Vagina (tissue), 2 donors: Measurements from ENCODE around the gene FOXA3. TPM values are rescaled to one million over a fixed set of nuclear protein-coding genes. Genes with fewer than 3 reads are reported as not detected.

Source experiments
- DNase-seq, 2 donors: peaks; one replicate each; pipeline ENCODE4 v3.0.0-alpha.2; 2017; ENCODE audit errors: extremely low spot score in 2 of 2
- H3K27ac ChIP-seq: fragments of 200-600 bp; sonication (generic); one replicate; pipeline ENCODE4 v1.5.1; 2019
- H3K27me3 ChIP-seq: fragments of 200-600 bp; sonication (generic); one replicate; pipeline ENCODE4 v1.5.1; 2019
- H3K36me3 ChIP-seq, 2 donors: fragments of 200-600 bp; sonication (generic); one replicate each; pipeline ENCODE4 v1.5.1; 2017 to 2019
- H3K4me1 ChIP-seq: fragments of 200-600 bp; sonication (generic); one replicate; pipeline ENCODE4 v1.5.1; 2019
- H3K4me3 ChIP-seq, 2 donors: fragments of 200-600 bp; sonication (generic); 1 replicate in 1 of 2; 2 replicates in 1 of 2; pipeline ENCODE4 v1.5.1; 2016 to 2019
- H3K9me3 ChIP-seq: fragments of 200-600 bp; sonication (generic); one replicate; pipeline ENCODE4 v1.5.1; 2019
- POLR2A ChIP-seq, 2 donors: fragments of 450-650 bp; IDR thresholded peaks; one replicate each; pipeline ENCODE4 v1.6.1; 2017; ENCODE audit warnings: antibody characterized with exemption in 2 of 2, mild to moderate bottlenecking in 2 of 2, moderate library complexity in 2 of 2
- POLR2AphosphoS5 ChIP-seq, 2 donors: sonication (generic); formaldehyde crosslinking; IDR thresholded peaks; one replicate each; pipeline ENCODE4 v1.9.0; 2017; ENCODE audit warnings: antibody characterized with exemption in 2 of 2, mild to moderate bottlenecking in 2 of 2, low read depth in 1 of 2; ENCODE audit not compliant: insufficient read depth in 1 of 2
- intact Hi-C: fragments of 100-400 bp; cut with DNase I; formaldehyde crosslinking; loops from one replicate; pipeline ENCODE4 v1.15.1; 2023
- total RNA-seq: library from RNA; depleted of rRNA; stranded (reverse); fragments of >200 nt; gene quantifications from one replicate; pipeline ENCODE4 v1.2.3, GENCODE V29; 2016
- TF ChIP-seq, protein P1 (sequence below), 3 experiments: fragments of 450-650 bp in 2 of 3; fragments of 200-600 bp in 1 of 3; sonication (generic) in 1 of 3; IDR thresholded peaks; one replicate each; pipeline ENCODE4 v1.5.1; 2017 to 2019; ENCODE audit warnings: antibody characterized with exemption in 3 of 3, mild to moderate bottlenecking in 2 of 3, moderate library complexity in 2 of 3

FOXA3 gene
- total RNA-seq: not detected

GRCh38 chr19:45863840-45864628 is at the start of gene FOXA3:
TSS of gene FOXA3 (plus strand) at chr19:45864326. CDS start at chr19:45864457, 131 bp downstream.
- no peaks in the 10 kb centered on the region for H3K9me3 ChIP-seq
- TF ChIP-seq POLR2AphosphoS5 (IDR thresholded peaks at IDR 0.05; ENCODE audit: insufficient read depth in 1 of 2, low read depth in 1 of 2) (no peak), POLR2A (IDR thresholded peaks at IDR 0.05) (no peak)
- TF ChIP-seq, protein P1, sequence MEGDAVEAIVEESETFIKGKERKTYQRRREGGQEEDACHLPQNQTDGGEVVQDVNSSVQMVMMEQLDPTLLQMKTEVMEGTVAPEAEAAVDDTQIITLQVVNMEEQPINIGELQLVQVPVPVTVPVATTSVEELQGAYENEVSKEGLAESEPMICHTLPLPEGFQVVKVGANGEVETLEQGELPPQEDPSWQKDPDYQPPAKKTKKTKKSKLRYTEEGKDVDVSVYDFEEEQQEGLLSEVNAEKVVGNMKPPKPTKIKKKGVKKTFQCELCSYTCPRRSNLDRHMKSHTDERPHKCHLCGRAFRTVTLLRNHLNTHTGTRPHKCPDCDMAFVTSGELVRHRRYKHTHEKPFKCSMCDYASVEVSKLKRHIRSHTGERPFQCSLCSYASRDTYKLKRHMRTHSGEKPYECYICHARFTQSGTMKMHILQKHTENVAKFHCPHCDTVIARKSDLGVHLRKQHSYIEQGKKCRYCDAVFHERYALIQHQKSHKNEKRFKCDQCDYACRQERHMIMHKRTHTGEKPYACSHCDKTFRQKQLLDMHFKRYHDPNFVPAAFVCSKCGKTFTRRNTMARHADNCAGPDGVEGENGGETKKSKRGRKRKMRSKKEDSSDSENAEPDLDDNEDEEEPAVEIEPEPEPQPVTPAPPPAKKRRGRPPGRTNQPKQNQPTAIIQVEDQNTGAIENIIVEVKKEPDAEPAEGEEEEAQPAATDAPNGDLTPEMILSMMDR (IDR thresholded peaks at IDR 0.05): peak; percentile 28 to 40 (median 38)
- H3K4me1 ChIP-seq: peaks cover 33% of the 10 kb centered on the region
- peaks cover 0 to 4% of the 10 kb centered on the region in 2 donors for H3K36me3 ChIP-seq
- no peak within 1 kb of the TSS for H3K27ac ChIP-seq
- peak within 1 kb of the TSS; percentile 96 to 98 for H3K4me3 ChIP-seq
- peaks cover 10% of the 10 kb centered on the region for H3K27me3 ChIP-seq
- peak in 1 of 2 donors; percentile 82 for DNase-seq
- intact Hi-C loops: no loop called here

DNA sequence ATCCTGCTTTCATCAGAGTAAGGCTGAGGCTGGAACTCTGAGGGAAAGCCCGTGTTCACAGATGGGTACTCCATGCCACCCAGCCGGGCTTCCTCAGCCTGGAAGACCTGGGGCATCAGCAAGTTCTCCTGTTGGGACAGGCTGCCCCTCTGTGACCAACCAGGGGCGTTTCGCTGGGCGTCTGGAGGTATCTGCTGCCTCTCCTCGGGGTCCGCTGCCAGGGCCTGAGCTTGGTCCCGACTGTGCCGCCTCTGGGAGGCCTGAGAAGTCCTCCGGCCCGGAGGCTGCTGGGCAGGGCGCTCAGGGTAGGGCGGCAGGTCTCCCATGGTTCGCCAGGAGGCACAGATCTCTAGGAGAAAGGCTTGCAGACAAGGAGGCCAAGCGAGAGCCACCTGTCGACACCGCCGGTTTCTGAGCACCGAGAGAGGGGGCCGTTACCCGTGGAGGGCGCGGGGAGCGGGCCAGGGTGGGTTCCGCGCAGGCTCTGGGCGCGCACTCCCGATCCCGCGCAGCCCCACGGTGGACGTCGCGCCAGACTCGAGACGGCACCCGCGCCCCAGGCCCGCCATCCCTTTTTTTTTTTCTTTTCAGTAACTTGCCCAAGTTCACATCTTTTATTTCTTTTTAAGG is 49.2 kb upstream of the FOXA3 start, which contains the start of gene RSPH6A:
Gene RSPH6A (minus strand): TSS at position 458 of the 630 bp plus-strand sequence. CDS start 132 bp downstream, at position 326.
- H3K36me3 ChIP-seq: no peaks in the 10 kb centered on the region
- H3K4me3 ChIP-seq: peak within 1 kb of the TSS; percentile 43 to 49
- intact Hi-C loops: loop anchor here (10.0 kb wide), 2 partner anchors 70 to 200 kb away; partner anchors contain the start of gene IRF2BP1
- peak in 1 of 2 donors; percentile 79 for DNase-seq
- H3K27ac ChIP-seq: peak within 1 kb of the TSS; percentile 60
- TF ChIP-seq, protein P1 (IDR thresholded peaks at IDR 0.05): no peak
- no peak for TF ChIP-seq POLR2AphosphoS5 (IDR thresholded peaks at IDR 0.05; ENCODE audit: insufficient read depth in 1 of 2, low read depth in 1 of 2)
- H3K4me1 ChIP-seq: peaks cover 18% of the 10 kb centered on the region
- H3K27me3 ChIP-seq: no peaks in the 10 kb centered on the region
- H3K9me3 ChIP-seq: no peaks in the 10 kb centered on the region

- TF ChIP-seq POLR2A (IDR thresholded peaks at IDR 0.05): no peak
- TF ChIP-seq POLR2AphosphoS5 (IDR thresholded peaks at IDR 0.05; ENCODE audit: insufficient read depth in 1 of 2, low read depth in 1 of 2): no peak
- TF ChIP-seq, protein P1 (IDR thresholded peaks at IDR 0.05): no peak
- H3K27ac ChIP-seq: peak overlapping the region; percentile 60
These were observed 48.5 kb upstream of the FOXA3 start for GRCh38 chr19:45815481-45816216.

GRCh38 chr19:45816236-45817009 is 47.7 kb upstream of the FOXA3 start:
- peak overlapping the region; percentile 60 for H3K27ac ChIP-seq
- DNase-seq: peak in 1 of 2 donors; percentile 88
- H3K9me3 ChIP-seq: no peaks in the 10 kb centered on the region
- TF ChIP-seq POLR2AphosphoS5 (IDR thresholded peaks at IDR 0.05; ENCODE audit: insufficient read depth in 1 of 2, low read depth in 1 of 2) (no peak), POLR2A (IDR thresholded peaks at IDR 0.05) (no peak)
- TF ChIP-seq, protein P1 (IDR thresholded peaks at IDR 0.05): no peak
- H3K4me3 ChIP-seq: peak overlapping the region; percentile 43 to 49
- peaks cover 18% of the 10 kb centered on the region for H3K4me1 ChIP-seq
- intact Hi-C loops: loop anchor here (10.0 kb wide), 2 partner anchors 68 to 198 kb away; partner anchors contain the start of gene IRF2BP1
- H3K36me3 ChIP-seq: peaks cover 0 to 12% of the 10 kb centered on the region in 2 donors
- H3K27me3 ChIP-seq: no peaks in the 10 kb centered on the region

More at GRCh38 chr19:45815481-45816216, 48.5 kb upstream of the FOXA3 start:
- Histone ChIP-seq H3K4me1 (peaks cover 18% of the 10 kb centered on the region), H3K27me3 (no peaks in the 10 kb centered on the region), H3K36me3 (peaks cover 0 to 4% of the 10 kb centered on the region in 2 donors), H3K9me3 (no peaks in the 10 kb centered on the region), H3K4me3 (peak overlapping the region; percentile 43 to 49)
- intact Hi-C loops: loop anchor here (10.0 kb wide), 2 partner anchors 69 to 199 kb away; partner anchors contain the start of gene IRF2BP1
- peak in 1 of 2 donors; percentile 82 for DNase-seq
